Measurements from ENCODE around the gene GON7. TPM values are rescaled to one million over a fixed set of nuclear protein-coding genes. Genes with fewer than 3 reads are reported as not detected.
"Not testable (repeated sequence)": the region's sequence is repeated elsewhere in the genome, so short reads cannot be mapped to it uniquely, and the experiment has no call there.

GON7 gene
- total RNA-seq, 1 donor from 2014 or later, result 24.6 TPM

DNA sequence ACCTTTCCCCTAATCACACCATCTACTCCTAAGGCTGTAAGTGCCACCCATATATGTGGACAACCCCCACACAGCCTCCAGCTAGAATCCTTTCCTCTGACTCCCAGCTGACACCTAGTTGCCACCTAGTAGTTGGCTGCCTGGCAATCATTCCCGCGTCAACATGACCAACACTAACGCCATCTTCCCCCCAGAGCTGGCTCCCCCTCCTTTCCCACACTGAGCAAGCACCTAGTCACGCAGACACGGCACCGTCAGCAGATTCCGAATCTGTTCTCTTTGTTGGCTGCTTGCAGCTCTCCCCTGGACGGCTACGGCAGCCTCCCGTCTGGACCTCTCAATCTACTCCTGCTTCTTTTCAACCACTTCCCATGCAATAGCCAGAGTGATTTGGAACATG lies 27.9 kb upstream of the GON7 start:
- Histone ChIP-seq H3K4me2 (no peak overlapping the region), H3K27me3 (no peaks in the 10 kb centered on the region), H3K79me2 (ENCODE audit: low read depth) (no peaks in the 10 kb centered on the region), H2AFZ (replicated peaks) (no peak overlapping the region), H3K4me1 (no peaks in the 10 kb centered on the region), H3K4me3 (no peak overlapping the region), H3K9me3 (ENCODE audit: low read depth) (no peaks in the 10 kb centered on the region), H3F3A (ENCODE audit: low read depth) (no peaks in the 10 kb centered on the region), H3K9ac (no peak overlapping the region), H4K20me1 (ENCODE audit: low read depth) (peaks cover 3% of the 10 kb centered on the region), H3K27ac (no peak overlapping the region), H3K36me3 (no peaks in the 10 kb centered on the region)
- Mint-ChIP-seq H3K27me3 (ENCODE audit: insufficient read depth, low read depth) (no peaks in the 10 kb centered on the region), H3K4me3 (no peak overlapping the region), H3K27ac (no peak overlapping the region), H3K4me1 (peaks cover 3% of the 10 kb centered on the region), H3K9me3 (no peaks in the 10 kb centered on the region), H3K36me3 (peaks cover 2% of the 10 kb centered on the region)
- DNase-seq (ENCODE audit: low spot score), result peak; percentile 13
- TF ChIP-seq EZH2 (IDR thresholded peaks at IDR 0.05) (no peak), EZH2phosphoT487 (IDR thresholded peaks at IDR 0.05) (no peak)
- TF ChIP-seq, protein P1, sequence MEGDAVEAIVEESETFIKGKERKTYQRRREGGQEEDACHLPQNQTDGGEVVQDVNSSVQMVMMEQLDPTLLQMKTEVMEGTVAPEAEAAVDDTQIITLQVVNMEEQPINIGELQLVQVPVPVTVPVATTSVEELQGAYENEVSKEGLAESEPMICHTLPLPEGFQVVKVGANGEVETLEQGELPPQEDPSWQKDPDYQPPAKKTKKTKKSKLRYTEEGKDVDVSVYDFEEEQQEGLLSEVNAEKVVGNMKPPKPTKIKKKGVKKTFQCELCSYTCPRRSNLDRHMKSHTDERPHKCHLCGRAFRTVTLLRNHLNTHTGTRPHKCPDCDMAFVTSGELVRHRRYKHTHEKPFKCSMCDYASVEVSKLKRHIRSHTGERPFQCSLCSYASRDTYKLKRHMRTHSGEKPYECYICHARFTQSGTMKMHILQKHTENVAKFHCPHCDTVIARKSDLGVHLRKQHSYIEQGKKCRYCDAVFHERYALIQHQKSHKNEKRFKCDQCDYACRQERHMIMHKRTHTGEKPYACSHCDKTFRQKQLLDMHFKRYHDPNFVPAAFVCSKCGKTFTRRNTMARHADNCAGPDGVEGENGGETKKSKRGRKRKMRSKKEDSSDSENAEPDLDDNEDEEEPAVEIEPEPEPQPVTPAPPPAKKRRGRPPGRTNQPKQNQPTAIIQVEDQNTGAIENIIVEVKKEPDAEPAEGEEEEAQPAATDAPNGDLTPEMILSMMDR (IDR thresholded peaks at IDR 0.05), result no peak

DNA sequence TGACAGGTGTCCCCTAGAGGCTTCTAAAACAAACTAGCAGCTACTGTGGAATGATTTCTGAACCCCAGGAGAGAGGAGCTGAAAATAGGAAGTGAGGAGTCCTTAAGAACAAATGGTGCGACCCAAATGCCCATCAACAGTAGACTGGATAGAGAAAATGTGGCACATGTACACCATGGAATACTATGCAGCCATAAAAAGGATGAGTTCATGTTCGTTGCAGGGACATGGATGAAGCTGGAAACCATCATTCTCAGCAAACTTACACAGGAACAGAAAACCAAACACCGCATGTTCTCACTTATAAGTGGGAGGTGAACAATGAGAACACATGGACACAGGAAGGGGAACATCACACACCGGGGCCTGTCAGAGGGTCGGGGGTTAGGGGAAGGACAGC lies 26.2 kb upstream of the GON7 start:
- not testable (repeated sequence) for H3K9me3 Mint-ChIP-seq; H3F3A ChIP-seq (ENCODE audit: low read depth); H3K79me2 ChIP-seq (ENCODE audit: low read depth); H2AFZ ChIP-seq (replicated peaks); H3K4me3 ChIP-seq; DNase-seq (ENCODE audit: low spot score); H3K4me3 Mint-ChIP-seq; H3K4me1 Mint-ChIP-seq; H3K4me1 ChIP-seq; H3K9ac ChIP-seq; H3K36me3 ChIP-seq; H3K27ac Mint-ChIP-seq; H3K27ac ChIP-seq; H4K20me1 ChIP-seq (ENCODE audit: low read depth); H3K27me3 ChIP-seq; H3K9me3 ChIP-seq (ENCODE audit: low read depth); H3K4me2 ChIP-seq; H3K36me3 Mint-ChIP-seq; H3K27me3 Mint-ChIP-seq (ENCODE audit: insufficient read depth, low read depth)

DNA sequence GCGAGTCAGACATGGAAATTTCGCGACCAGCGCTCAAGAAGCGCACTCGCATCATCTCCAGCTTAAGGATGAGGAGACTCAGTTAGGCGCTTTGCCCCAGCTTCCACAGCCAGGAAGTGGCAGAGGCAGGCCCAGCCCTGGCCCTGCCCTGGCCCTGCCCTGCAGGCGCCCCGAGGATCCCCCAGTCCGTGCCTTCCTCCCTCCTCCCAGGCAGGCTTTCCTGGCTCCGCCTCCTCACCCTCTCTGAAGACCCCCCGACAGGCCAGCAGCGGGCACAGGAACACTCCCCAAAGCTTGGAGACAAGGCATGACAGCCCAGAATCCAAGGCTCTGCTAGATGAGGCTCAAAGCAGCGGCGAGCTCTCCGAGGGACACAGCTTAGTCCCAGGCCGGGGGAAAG lies 25.3 kb upstream of the GON7 start:
- Mint-ChIP-seq H3K36me3 (peaks cover 9% of the 10 kb centered on the region), H3K4me3 (no peak overlapping the region), H3K4me1 (peaks cover 3% of the 10 kb centered on the region), H3K27ac (no peak overlapping the region), H3K27me3 (ENCODE audit: insufficient read depth, low read depth) (no peaks in the 10 kb centered on the region), H3K9me3 (no peaks in the 10 kb centered on the region)
- no peaks in the 10 kb centered on the region for H3K4me1 ChIP-seq
- no peak overlapping the region for H3K27ac ChIP-seq
- no peaks in the 10 kb centered on the region for H3K27me3 ChIP-seq
- H3K36me3 ChIP-seq, result no peaks in the 10 kb centered on the region
- H3K9ac ChIP-seq, result no peak overlapping the region
- no peaks in the 10 kb centered on the region for H4K20me1 ChIP-seq (ENCODE audit: low read depth)
- H3K4me3 ChIP-seq, result no peak overlapping the region
- H2AFZ ChIP-seq (replicated peaks), result no peak overlapping the region
- H3K79me2 ChIP-seq (ENCODE audit: low read depth), result no peaks in the 10 kb centered on the region
- DNase-seq (ENCODE audit: low spot score), result no peak
- no peak overlapping the region for H3K4me2 ChIP-seq
- TF ChIP-seq, protein P1 (IDR thresholded peaks at IDR 0.05), result no peak
- TF ChIP-seq EZH2phosphoT487 (IDR thresholded peaks at IDR 0.05) (no peak), EZH2 (IDR thresholded peaks at IDR 0.05) (no peak)
- no peaks in the 10 kb centered on the region for H3F3A ChIP-seq (ENCODE audit: low read depth)
- H3K9me3 ChIP-seq (ENCODE audit: low read depth), result no peaks in the 10 kb centered on the region

DNA sequence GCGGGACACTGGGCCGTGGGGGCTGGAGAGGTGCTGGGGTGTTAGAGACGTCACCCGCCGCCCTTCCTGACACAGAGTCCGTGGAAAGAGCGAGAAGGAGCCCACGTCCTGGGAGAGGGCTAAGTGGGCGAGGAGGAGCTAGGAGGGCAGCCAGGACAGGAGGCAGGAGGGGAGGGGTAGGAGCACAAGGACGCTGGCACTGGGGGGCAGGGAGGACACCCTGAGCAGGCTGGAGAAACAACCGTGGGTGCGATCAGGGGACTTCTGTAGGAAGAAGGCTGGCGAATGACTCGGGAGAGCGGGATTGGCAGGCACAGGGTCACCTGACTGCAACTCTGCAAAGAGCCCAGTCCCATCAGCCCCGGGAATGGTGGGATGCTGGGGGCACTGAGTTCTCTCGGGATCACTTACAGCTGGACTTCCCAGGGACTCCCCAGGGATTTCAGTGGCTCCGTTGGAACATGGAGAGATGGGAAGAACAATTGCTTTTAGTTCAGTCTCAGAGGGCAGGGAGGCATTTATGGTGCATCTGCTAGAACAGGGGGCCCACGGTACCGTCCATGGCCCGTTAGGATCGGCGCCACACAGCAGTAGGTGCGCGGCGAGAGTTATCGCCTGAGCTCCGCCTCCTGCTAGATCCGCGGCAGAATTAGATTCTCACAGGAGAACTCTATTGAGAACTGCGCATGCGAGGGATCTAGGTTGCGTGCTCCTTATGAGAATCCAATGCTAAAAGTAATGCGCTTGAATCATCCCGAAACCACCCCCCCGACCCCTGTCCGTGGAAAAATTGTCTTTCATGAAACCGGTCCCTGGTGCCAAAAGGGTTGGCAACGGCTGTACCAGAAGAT lies 24.5 kb upstream of the GON7 start:
- Mint-ChIP-seq H3K27ac (no peak overlapping the region), H3K9me3 (no peaks in the 10 kb centered on the region), H3K4me1 (peaks cover 3% of the 10 kb centered on the region), H3K36me3 (peaks cover 14% of the 10 kb centered on the region), H3K4me3 (no peak overlapping the region), H3K27me3 (ENCODE audit: insufficient read depth, low read depth) (no peaks in the 10 kb centered on the region)
- Histone ChIP-seq H3K4me1 (no peaks in the 10 kb centered on the region), H4K20me1 (ENCODE audit: low read depth) (no peaks in the 10 kb centered on the region), H2AFZ (replicated peaks) (no peak overlapping the region), H3K9ac (no peak overlapping the region), H3K79me2 (ENCODE audit: low read depth) (no peaks in the 10 kb centered on the region), H3K9me3 (ENCODE audit: low read depth) (no peaks in the 10 kb centered on the region), H3K27me3 (no peaks in the 10 kb centered on the region), H3K4me2 (no peak overlapping the region), H3F3A (ENCODE audit: low read depth) (no peaks in the 10 kb centered on the region), H3K27ac (no peak overlapping the region), H3K4me3 (no peak overlapping the region), H3K36me3 (no peaks in the 10 kb centered on the region)
- TF ChIP-seq, protein P1 (IDR thresholded peaks at IDR 0.05), result no peak
- TF ChIP-seq EZH2phosphoT487 (IDR thresholded peaks at IDR 0.05), result no peak
- DNase-seq (ENCODE audit: low spot score), result no peak
